SK-N-SH treated with all-trans-retinoic acid at 6 μM for 48 hours (cell line): ENCODE results near the gene ADAMTSL1.

Experiments used
- ATAC-seq: fragments of 200-7000 bp; cut with Tn5 transposase; 3 replicates; pipeline ENCODE4 v1.9.1; 2020; ENCODE audit warnings: mild to moderate bottlenecking, moderate library complexity
- BACH2 ChIP-seq: fragments of 250-450 bp; sonication (Bioruptor Pico); IDR thresholded peaks from 2 replicates; pipeline ENCODE4 v1.9.0; 2021; ENCODE audit warnings: mild to moderate bottlenecking, borderline replicate concordance
- CSDC2 ChIP-seq: fragments of 250-450 bp; sonication (Bioruptor Pico); IDR thresholded peaks from 2 replicates; pipeline ENCODE4 v1.5.0; 2020; ENCODE audit warnings: mild to moderate bottlenecking, moderate library complexity
- ESRRG ChIP-seq: fragments of 250-450 bp; sonication (Bioruptor Pico); IDR thresholded peaks from 2 replicates; pipeline ENCODE4 v1.6.1; 2021; ENCODE audit warnings: mild to moderate bottlenecking
- GLIS3 ChIP-seq: fragments of 250-450 bp; sonication (Bioruptor Pico); IDR thresholded peaks from 2 replicates; pipeline ENCODE4 v1.5.0; 2020; ENCODE audit warnings: mild to moderate bottlenecking, moderate library complexity
- ISL1 ChIP-seq: fragments of 250-450 bp; sonication (Bioruptor Pico); IDR thresholded peaks from 2 replicates; pipeline ENCODE4 v2.1.2; 2022; ENCODE audit warnings: mild to moderate bottlenecking, moderate library complexity
- OSR1 ChIP-seq: fragments of 250-450 bp; sonication (Bioruptor Pico); IDR thresholded peaks from 2 replicates; pipeline ENCODE4 v1.8.0; 2022; ENCODE audit warnings: moderate library complexity, mild to moderate bottlenecking, inconsistent platforms
- PPARA ChIP-seq: fragments of 250-450 bp; sonication (Bioruptor Pico); IDR thresholded peaks from 2 replicates; pipeline ENCODE4 v1.5.0; 2020; ENCODE audit warnings: mild to moderate bottlenecking, borderline replicate concordance
- RARB ChIP-seq: fragments of 250-450 bp; sonication (Bioruptor Pico); IDR thresholded peaks from 2 replicates; pipeline ENCODE4 v1.8.0; 2021; ENCODE audit warnings: mild to moderate bottlenecking, moderate library complexity
- SNAI2 ChIP-seq: fragments of 250-450 bp; sonication (Bioruptor Pico); IDR thresholded peaks from 2 replicates; pipeline ENCODE4 v1.5.0; 2020; ENCODE audit warnings: mild to moderate bottlenecking, moderate library complexity
- TCF4 ChIP-seq: fragments of 250-450 bp; sonication (Bioruptor Pico); IDR thresholded peaks from 2 replicates; pipeline ENCODE4 v1.8.0; 2021; ENCODE audit warnings: mild to moderate bottlenecking, moderate library complexity, borderline replicate concordance
- TOX ChIP-seq: fragments of 250-450 bp; sonication (Bioruptor Pico); IDR thresholded peaks from 2 replicates; pipeline ENCODE4 v1.8.0; 2021; ENCODE audit warnings: mild to moderate bottlenecking, moderate library complexity, borderline replicate concordance
- ZC3H10 ChIP-seq: fragments of 250-450 bp; sonication (Bioruptor Pico); IDR thresholded peaks from 2 replicates; pipeline ENCODE4 v1.5.1; 2021; ENCODE audit warnings: mild to moderate bottlenecking, moderate library complexity
- ZFP3 ChIP-seq: fragments of 250-450 bp; sonication (Bioruptor Pico); IDR thresholded peaks from 2 replicates; pipeline ENCODE4 v1.5.0; 2020; ENCODE audit warnings: mild to moderate bottlenecking, moderate library complexity
- ZFP30 ChIP-seq: fragments of 450-650 bp; formaldehyde crosslinking; IDR thresholded peaks from 2 replicates; pipeline ENCODE4 v1.5.0; 2022; ENCODE audit warnings: mild to moderate bottlenecking, moderate library complexity
- ZNF8 ChIP-seq: fragments of 450-650 bp; formaldehyde crosslinking; IDR thresholded peaks from 2 replicates; pipeline ENCODE4 v1.5.0; 2020; ENCODE audit warnings: mild to moderate bottlenecking, moderate library complexity
- TF ChIP-seq, protein P1 (sequence below): fragments of 250-450 bp; sonication (Bioruptor Pico); IDR thresholded peaks from 2 replicates; pipeline ENCODE4 v1.5.1; 2021; ENCODE audit warnings: mild to moderate bottlenecking, moderate library complexity
- TF ChIP-seq, protein P2 (sequence below): fragments of 250-450 bp; sonication (Bioruptor Pico); IDR thresholded peaks from 2 replicates; pipeline ENCODE4 v1.5.1; 2020; ENCODE audit warnings: low read depth, mild to moderate bottlenecking, moderate library complexity
- TF ChIP-seq, protein P3 (sequence below): fragments of 250-450 bp; sonication (Bioruptor Pico); IDR thresholded peaks from 2 replicates; pipeline ENCODE4 v1.8.0; 2021; ENCODE audit warnings: low read depth, mild to moderate bottlenecking, moderate library complexity, borderline replicate concordance
- TF ChIP-seq, protein P4 (sequence below): fragments of 250-450 bp; sonication (Bioruptor Pico); IDR thresholded peaks from 2 replicates; pipeline ENCODE4 v1.8.0; 2020; ENCODE audit warnings: mild to moderate bottlenecking, moderate library complexity, borderline replicate concordance
- TF ChIP-seq, protein P5 (sequence below): fragments of 250-450 bp; sonication (Bioruptor Pico); IDR thresholded peaks from 2 replicates; pipeline ENCODE4 v1.5.0; 2020; ENCODE audit warnings: mild to moderate bottlenecking, moderate library complexity

ADAMTSL1 gene

DNA sequence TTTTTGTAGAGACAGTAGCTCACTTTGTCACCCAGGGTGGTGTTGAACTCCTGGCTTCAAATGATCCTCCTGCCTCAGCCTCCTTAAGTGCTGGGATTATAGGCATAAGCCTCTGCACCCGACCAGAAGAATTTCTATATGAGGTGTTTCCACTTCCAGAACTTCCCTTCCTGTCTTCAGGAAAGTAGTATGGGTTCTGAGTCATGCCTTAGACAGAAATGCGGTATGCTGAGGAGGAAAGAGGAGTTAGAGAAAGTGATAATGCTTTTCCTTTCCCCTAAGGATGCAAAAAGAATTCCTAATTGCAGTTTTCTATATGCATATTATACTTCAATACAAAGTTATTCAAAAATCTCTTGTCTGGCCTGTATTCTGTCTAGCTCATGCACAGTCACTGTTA lies 16.4 kb upstream of the ADAMTSL1 start:
- TF ChIP-seq PPARA (no peak), ISL1 (CRISPR knock-in tag) (no peak), BACH2 (CRISPR knock-in tag) (no peak), ZNF8 (CRISPR knock-in tag) (no peak), ESRRG (CRISPR knock-in tag) (no peak), GLIS3 (CRISPR knock-in tag) (no peak), TOX (CRISPR knock-in tag) (no peak), OSR1 (CRISPR knock-in tag) (no peak), RARB (CRISPR knock-in tag) (no peak), ZFP3 (CRISPR knock-in tag) (no peak), CSDC2 (CRISPR knock-in tag) (no peak)
- TF ChIP-seq, protein P1, sequence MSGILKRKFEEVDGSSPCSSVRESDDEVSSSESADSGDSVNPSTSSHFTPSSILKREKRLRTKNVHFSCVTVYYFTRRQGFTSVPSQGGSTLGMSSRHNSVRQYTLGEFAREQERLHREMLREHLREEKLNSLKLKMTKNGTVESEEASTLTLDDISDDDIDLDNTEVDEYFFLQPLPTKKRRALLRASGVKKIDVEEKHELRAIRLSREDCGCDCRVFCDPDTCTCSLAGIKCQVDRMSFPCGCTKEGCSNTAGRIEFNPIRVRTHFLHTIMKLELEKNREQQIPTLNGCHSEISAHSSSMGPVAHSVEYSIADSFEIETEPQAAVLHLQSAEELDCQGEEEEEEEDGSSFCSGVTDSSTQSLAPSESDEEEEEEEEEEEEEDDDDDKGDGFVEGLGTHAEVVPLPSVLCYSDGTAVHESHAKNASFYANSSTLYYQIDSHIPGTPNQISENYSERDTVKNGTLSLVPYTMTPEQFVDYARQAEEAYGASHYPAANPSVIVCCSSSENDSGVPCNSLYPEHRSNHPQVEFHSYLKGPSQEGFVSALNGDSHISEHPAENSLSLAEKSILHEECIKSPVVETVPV, result no peak
- ATAC-seq, result peak; percentile 49

DNA sequence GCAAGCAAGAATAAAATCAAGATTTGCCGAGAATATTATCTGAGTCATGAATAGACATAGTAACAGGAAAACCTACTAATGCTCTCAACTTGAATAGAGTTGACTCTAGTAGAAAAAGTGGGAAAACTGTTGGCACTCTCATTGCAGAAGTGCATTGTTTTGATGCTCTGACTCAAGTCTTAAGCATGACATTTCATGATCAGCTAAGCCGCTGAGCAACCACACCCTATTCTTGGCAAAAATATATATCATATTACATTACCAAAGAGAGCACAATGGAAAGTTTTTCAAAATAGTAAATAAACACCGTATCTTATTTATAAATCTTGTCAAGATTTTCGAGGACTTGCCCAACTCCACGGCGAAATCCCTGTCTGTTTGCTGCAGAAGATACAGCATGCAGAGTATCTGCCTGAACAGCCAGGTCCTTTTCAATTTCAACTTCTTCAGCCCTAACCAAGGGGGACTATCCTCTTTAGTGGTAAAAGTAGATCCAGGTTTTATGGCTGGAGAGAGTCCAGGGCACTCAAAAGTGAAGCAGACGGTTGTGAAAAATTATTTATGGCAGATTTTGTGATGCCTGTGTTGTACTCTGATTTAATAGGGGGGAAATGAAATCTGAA lies 13.9 kb upstream of the ADAMTSL1 start:
- TF ChIP-seq, protein P2, sequence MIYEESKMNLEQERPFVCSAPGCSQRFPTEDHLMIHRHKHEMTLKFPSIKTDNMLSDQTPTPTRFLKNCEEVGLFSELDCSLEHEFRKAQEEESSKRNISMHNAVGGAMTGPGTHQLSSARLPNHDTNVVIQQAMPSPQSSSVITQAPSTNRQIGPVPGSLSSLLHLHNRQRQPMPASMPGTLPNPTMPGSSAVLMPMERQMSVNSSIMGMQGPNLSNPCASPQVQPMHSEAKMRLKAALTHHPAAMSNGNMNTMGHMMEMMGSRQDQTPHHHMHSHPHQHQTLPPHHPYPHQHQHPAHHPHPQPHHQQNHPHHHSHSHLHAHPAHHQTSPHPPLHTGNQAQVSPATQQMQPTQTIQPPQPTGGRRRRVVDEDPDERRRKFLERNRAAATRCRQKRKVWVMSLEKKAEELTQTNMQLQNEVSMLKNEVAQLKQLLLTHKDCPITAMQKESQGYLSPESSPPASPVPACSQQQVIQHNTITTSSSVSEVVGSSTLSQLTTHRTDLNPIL (CRISPR knock-in tag), result no peak
- TF ChIP-seq CSDC2 (CRISPR knock-in tag) (no peak), ZC3H10 (CRISPR knock-in tag) (no peak), TCF4 (CRISPR knock-in tag) (no peak), TOX (CRISPR knock-in tag) (no peak), ZNF8 (CRISPR knock-in tag) (no peak), GLIS3 (CRISPR knock-in tag) (no peak), RARB (CRISPR knock-in tag) (no peak)
- TF ChIP-seq, protein P3, sequence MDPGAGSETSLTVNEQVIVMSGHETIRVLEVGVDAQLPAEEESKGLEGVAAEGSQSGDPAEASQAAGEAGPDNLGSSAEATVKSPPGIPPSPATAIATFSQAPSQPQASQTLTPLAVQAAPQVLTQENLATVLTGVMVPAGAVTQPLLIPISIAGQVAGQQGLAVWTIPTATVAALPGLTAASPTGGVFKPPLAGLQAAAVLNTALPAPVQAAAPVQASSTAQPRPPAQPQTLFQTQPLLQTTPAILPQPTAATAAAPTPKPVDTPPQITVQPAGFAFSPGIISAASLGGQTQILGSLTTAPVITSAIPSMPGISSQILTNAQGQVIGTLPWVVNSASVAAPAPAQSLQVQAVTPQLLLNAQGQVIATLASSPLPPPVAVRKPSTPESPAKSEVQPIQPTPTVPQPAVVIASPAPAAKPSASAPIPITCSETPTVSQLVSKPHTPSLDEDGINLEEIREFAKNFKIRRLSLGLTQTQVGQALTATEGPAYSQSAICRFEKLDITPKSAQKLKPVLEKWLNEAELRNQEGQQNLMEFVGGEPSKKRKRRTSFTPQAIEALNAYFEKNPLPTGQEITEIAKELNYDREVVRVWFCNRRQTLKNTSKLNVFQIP (CRISPR knock-in tag), result no peak
- TF ChIP-seq, protein P4, sequence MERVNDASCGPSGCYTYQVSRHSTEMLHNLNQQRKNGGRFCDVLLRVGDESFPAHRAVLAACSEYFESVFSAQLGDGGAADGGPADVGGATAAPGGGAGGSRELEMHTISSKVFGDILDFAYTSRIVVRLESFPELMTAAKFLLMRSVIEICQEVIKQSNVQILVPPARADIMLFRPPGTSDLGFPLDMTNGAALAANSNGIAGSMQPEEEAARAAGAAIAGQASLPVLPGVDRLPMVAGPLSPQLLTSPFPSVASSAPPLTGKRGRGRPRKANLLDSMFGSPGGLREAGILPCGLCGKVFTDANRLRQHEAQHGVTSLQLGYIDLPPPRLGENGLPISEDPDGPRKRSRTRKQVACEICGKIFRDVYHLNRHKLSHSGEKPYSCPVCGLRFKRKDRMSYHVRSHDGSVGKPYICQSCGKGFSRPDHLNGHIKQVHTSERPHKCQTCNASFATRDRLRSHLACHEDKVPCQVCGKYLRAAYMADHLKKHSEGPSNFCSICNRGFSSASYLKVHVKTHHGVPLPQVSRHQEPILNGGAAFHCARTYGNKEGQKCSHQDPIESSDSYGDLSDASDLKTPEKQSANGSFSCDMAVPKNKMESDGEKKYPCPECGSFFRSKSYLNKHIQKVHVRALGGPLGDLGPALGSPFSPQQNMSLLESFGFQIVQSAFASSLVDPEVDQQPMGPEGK (CRISPR knock-in tag), result no peak
- TF ChIP-seq, protein P5, sequence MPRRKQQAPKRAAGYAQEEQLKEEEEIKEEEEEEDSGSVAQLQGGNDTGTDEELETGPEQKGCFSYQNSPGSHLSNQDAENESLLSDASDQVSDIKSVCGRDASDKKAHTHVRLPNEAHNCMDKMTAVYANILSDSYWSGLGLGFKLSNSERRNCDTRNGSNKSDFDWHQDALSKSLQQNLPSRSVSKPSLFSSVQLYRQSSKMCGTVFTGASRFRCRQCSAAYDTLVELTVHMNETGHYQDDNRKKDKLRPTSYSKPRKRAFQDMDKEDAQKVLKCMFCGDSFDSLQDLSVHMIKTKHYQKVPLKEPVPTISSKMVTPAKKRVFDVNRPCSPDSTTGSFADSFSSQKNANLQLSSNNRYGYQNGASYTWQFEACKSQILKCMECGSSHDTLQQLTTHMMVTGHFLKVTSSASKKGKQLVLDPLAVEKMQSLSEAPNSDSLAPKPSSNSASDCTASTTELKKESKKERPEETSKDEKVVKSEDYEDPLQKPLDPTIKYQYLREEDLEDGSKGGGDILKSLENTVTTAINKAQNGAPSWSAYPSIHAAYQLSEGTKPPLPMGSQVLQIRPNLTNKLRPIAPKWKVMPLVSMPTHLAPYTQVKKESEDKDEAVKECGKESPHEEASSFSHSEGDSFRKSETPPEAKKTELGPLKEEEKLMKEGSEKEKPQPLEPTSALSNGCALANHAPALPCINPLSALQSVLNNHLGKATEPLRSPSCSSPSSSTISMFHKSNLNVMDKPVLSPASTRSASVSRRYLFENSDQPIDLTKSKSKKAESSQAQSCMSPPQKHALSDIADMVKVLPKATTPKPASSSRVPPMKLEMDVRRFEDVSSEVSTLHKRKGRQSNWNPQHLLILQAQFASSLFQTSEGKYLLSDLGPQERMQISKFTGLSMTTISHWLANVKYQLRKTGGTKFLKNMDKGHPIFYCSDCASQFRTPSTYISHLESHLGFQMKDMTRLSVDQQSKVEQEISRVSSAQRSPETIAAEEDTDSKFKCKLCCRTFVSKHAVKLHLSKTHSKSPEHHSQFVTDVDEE (CRISPR knock-in tag), result no peak
- peak; percentile 88 for ATAC-seq

DNA sequence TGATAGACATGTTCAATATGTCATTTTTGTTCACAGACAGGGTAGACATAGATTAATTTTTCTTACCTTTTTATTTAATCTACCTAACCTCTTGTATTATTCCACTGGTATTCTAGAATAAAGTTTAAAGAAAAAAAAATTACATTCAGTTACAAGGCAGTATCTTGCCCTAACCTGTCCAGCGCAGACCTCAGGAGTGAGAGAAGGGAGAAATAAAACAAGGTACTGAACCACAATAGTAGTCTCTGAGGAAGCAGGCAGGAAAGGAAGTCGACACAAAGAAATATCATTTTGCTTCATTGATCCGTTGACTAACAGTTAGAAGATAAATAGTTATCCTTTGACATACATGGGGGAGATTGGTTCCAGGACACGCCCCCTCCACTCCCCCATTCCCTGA lies 12.5 kb upstream of the ADAMTSL1 start:
- TF ChIP-seq, protein P4 (CRISPR knock-in tag), result no peak
- no peak for TF ChIP-seq ZFP30 (CRISPR knock-in tag)
- no peak for TF ChIP-seq ESRRG (CRISPR knock-in tag)
- TF ChIP-seq OSR1 (CRISPR knock-in tag), result no peak
- no peak for TF ChIP-seq RARB (CRISPR knock-in tag)
- TF ChIP-seq SNAI2 (CRISPR knock-in tag), result no peak
- TF ChIP-seq, protein P2 (CRISPR knock-in tag), result no peak
- ATAC-seq, result no peak
